Measurements from ENCODE around the gene ZNF25.

The ZNF25 gene

GRCh38 chr10:37991655-37992054 is 15.2 kb upstream of the ZNF25 start:
- no peak for DNase-seq (ENCODE audit: extremely low spot score)
- TF ChIP-seq ARNT (IDR thresholded peaks at IDR 0.05): no peak
- no peak for TF ChIP-seq BHLHE40 (IDR thresholded peaks at IDR 0.05; ENCODE audit: borderline replicate concordance)
- no peak for TF ChIP-seq FOXM1 (IDR thresholded peaks at IDR 0.05; ENCODE audit: borderline replicate concordance)
- TF ChIP-seq NFRKB (IDR thresholded peaks at IDR 0.05): no peak
- TF ChIP-seq HDGF (IDR thresholded peaks at IDR 0.05; ENCODE audit: borderline replicate concordance): no peak
- no peak for TF ChIP-seq CTBP1 (IDR thresholded peaks at IDR 0.05; ENCODE audit: borderline replicate concordance)
- TF ChIP-seq SUZ12 (IDR thresholded peaks at IDR 0.05): no peak
- TF ChIP-seq LEF1 (IDR thresholded peaks at IDR 0.05; ENCODE audit: borderline replicate concordance): no peak
- CTCF ChIA-PET: no interaction called here
- POLR2A ChIA-PET: no interaction called here

GRCh38 chr10:37976880-37977203 is 395 bp upstream of the ZNF25 start:
- ChIA-PET POLR2A (interaction anchor here (0.7 to 2.1 kb wide), 2 partner anchors 33 to 53 kb away, joined by 3 to 12 read pairs; partner anchors contain the start of gene ZNF33A), CTCF (interaction anchor here (0.6 kb wide), 1 partner anchor 301 kb away, joined by 3 read pairs; no protein-coding TSS in a partner anchor)
- DNase-seq (ENCODE audit: extremely low spot score): no peak
- no peak for TF ChIP-seq FOXA1 (IDR thresholded peaks at IDR 0.05)
- TF ChIP-seq TARDBP (IDR thresholded peaks at IDR 0.05): no peak
- TF ChIP-seq ARNT (IDR thresholded peaks at IDR 0.05): no peak

- POLR2A ChIA-PET: interaction anchor here (0.8 to 1.5 kb wide), 3 partner anchors 15 to 118 kb away, joined by 3 to 6 read pairs (median 3); partner anchors contain the start of gene ZNF248
- DNase-seq (ENCODE audit: extremely low spot score): no peak
- CTCF ChIA-PET: no interaction called here
- TF ChIP-seq TARDBP (IDR thresholded peaks at IDR 0.05): no peak
- no peak for TF ChIP-seq SP1 (IDR thresholded peaks at IDR 0.05)
- TF ChIP-seq NFRKB (IDR thresholded peaks at IDR 0.05): no peak
- TF ChIP-seq L3MBTL2 (conservative IDR thresholded peaks at IDR 0.05): no peak
- TF ChIP-seq HDGF (IDR thresholded peaks at IDR 0.05; ENCODE audit: borderline replicate concordance): no peak
- TF ChIP-seq PKNOX1 (IDR thresholded peaks at IDR 0.05): no peak
- TF ChIP-seq FOXA1 (IDR thresholded peaks at IDR 0.05): no peak
These were observed 951 bp downstream of the ZNF25 start for GRCh38 chr10:37975401-37975991.

- no peak for TF ChIP-seq FOXM1 (IDR thresholded peaks at IDR 0.05; ENCODE audit: borderline replicate concordance)
- TF ChIP-seq ELF4 (IDR thresholded peaks at IDR 0.05): no peak
- no peak for TF ChIP-seq PKNOX1 (IDR thresholded peaks at IDR 0.05)
- TF ChIP-seq SUZ12 (IDR thresholded peaks at IDR 0.05): no peak
- TF ChIP-seq ZNF384 (IDR thresholded peaks at IDR 0.05): no peak
- TF ChIP-seq NFRKB (IDR thresholded peaks at IDR 0.05): no peak
- TF ChIP-seq BHLHE40 (IDR thresholded peaks at IDR 0.05; ENCODE audit: borderline replicate concordance): no peak
- TF ChIP-seq L3MBTL2 (conservative IDR thresholded peaks at IDR 0.05): no peak
- no peak for TF ChIP-seq FOXA1 (IDR thresholded peaks at IDR 0.05)
- TF ChIP-seq TARDBP (IDR thresholded peaks at IDR 0.05): no peak
- no peak for TF ChIP-seq LEF1 (IDR thresholded peaks at IDR 0.05; ENCODE audit: borderline replicate concordance)
- no peak for TF ChIP-seq SP1 (IDR thresholded peaks at IDR 0.05)
- DNase-seq (ENCODE audit: extremely low spot score): no peak
- ChIA-PET POLR2A (no interaction called here), CTCF (interaction anchor here (0.7 kb wide), 1 partner anchor 1686 kb away, joined by 5 read pairs; no protein-coding TSS in a partner anchor)
These were observed 4.1 kb downstream of the ZNF25 start for GRCh38 chr10:37972396-37972795.

- DNase-seq (ENCODE audit: extremely low spot score): no peak
- ChIA-PET CTCF (no interaction called here), POLR2A (no interaction called here)
- no peak for TF ChIP-seq LEF1 (IDR thresholded peaks at IDR 0.05; ENCODE audit: borderline replicate concordance)
- TF ChIP-seq SUZ12 (IDR thresholded peaks at IDR 0.05): no peak
- no peak for TF ChIP-seq FOXM1 (IDR thresholded peaks at IDR 0.05; ENCODE audit: borderline replicate concordance)
- TF ChIP-seq L3MBTL2 (conservative IDR thresholded peaks at IDR 0.05): no peak
- TF ChIP-seq PKNOX1 (IDR thresholded peaks at IDR 0.05): no peak
- no peak for TF ChIP-seq TARDBP (IDR thresholded peaks at IDR 0.05)
- no peak for TF ChIP-seq ELF4 (IDR thresholded peaks at IDR 0.05)
- TF ChIP-seq NFRKB (IDR thresholded peaks at IDR 0.05): no peak
- TF ChIP-seq CTBP1 (IDR thresholded peaks at IDR 0.05; ENCODE audit: borderline replicate concordance): no peak
- TF ChIP-seq SP1 (IDR thresholded peaks at IDR 0.05): no peak
- TF ChIP-seq ARNT (IDR thresholded peaks at IDR 0.05): no peak
- TF ChIP-seq HDGF (IDR thresholded peaks at IDR 0.05; ENCODE audit: borderline replicate concordance): no peak
These were observed 11.4 kb downstream of the ZNF25 start for GRCh38 chr10:37965006-37965405.

- CTCF ChIA-PET: no interaction called here
- TF ChIP-seq FOXK2 (IDR thresholded peaks at IDR 0.05) (no peak), SUZ12 (IDR thresholded peaks at IDR 0.05) (no peak), L3MBTL2 (conservative IDR thresholded peaks at IDR 0.05) (no peak)
- no peak for DNase-seq (ENCODE audit: extremely low spot score)
- POLR2A ChIA-PET: interaction anchor here (0.9 kb wide), 1 partner anchor 15 kb away, joined by 3 read pairs; no protein-coding TSS in a partner anchor
These were observed 15.8 kb downstream of the ZNF25 start for GRCh38 chr10:37960591-37961137.

GRCh38 chr10:37957841-37958240 is 18.6 kb downstream of the ZNF25 start:
- ChIA-PET CTCF (no interaction called here), POLR2A (no interaction called here)
- no peak for DNase-seq (ENCODE audit: extremely low spot score)
- TF ChIP-seq L3MBTL2 (conservative IDR thresholded peaks at IDR 0.05) (no peak), FOXM1 (IDR thresholded peaks at IDR 0.05; ENCODE audit: borderline replicate concordance) (no peak), TARDBP (IDR thresholded peaks at IDR 0.05) (no peak), BHLHE40 (IDR thresholded peaks at IDR 0.05; ENCODE audit: borderline replicate concordance) (no peak), ARNT (IDR thresholded peaks at IDR 0.05) (no peak), NFRKB (IDR thresholded peaks at IDR 0.05) (no peak), LEF1 (IDR thresholded peaks at IDR 0.05; ENCODE audit: borderline replicate concordance) (no peak), ZNF384 (IDR thresholded peaks at IDR 0.05) (no peak), PKNOX1 (IDR thresholded peaks at IDR 0.05) (no peak), ELF4 (IDR thresholded peaks at IDR 0.05) (no peak)
